Measurements from ENCODE around the gene ENPP6. TPM values are rescaled to one million over a fixed set of nuclear protein-coding genes. Genes with fewer than 3 reads are reported as not detected.

Gene ENPP6
- total and polyA plus RNA-seq, 2 experiments from 2014 or later: 0.11 TPM; not detected in 1

DNA sequence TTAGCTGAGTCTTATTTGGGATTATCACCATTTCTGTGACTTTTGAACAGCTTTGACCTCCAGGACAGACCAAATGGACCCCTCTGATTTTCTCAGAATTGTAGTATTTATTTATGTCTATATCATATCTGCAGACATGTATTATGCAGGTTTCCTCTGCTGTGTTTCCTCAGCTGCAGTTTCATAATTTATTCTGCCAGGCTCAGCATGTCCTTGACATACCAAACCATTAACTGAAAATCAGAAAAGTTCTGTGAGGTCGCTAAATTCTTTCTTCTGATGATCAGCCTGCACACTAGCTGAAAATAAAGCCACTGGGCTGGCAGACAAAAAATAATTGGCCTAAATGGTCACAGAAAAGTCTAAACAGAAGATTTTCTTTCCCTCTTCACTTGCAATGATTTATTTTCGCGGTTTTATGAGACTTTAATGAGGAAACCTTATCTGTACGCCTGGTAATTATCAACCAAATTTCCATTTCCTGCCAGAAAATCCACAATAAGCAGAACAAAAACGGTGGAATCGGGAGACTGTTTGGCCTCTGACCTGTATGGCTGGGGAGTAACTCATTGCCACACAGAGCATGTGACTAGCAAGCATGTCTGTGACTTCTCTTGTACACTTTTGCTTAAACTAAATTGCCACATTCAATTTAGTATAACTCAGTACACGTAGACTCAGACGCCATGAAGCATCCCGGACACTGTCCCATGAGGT, 150.9 kb downstream of the ENPP6 start:
- Mint-ChIP-seq H3K9me3 (no peaks in the 10 kb centered on the region), H3K36me3 (ENCODE audit: low read depth) (no peaks in the 10 kb centered on the region), H3K27ac (no peak overlapping the region), H3K27me3 (ENCODE audit: insufficient read depth, low read depth, poor library complexity) (peaks cover 2% of the 10 kb centered on the region), H3K4me3 (no peak overlapping the region), H3K4me1 (peaks cover under 1% of the 10 kb centered on the region; the same call in 2 of the 3 replicates)
- no peak overlapping the region for H3K27ac ChIP-seq (ENCODE audit: low read depth)
- no peaks in the 10 kb centered on the region for H4K20me1 ChIP-seq (replicated peaks; ENCODE audit: insufficient read depth)
- no peaks in the 10 kb centered on the region for H3K4me1 ChIP-seq (ENCODE audit: insufficient read depth)
- H3K4me3 ChIP-seq: no peak overlapping the region
- no peaks in the 10 kb centered on the region for H3K27me3 ChIP-seq (ENCODE audit: insufficient read depth)
- no peaks in the 10 kb centered on the region for H3K36me3 ChIP-seq (ENCODE audit: insufficient read depth)
- H3K4me2 ChIP-seq: no peak overlapping the region
- H3K9me2 ChIP-seq (ENCODE audit: insufficient read depth): no peaks in the 10 kb centered on the region
- no peak for ATAC-seq
- TF ChIP-seq JUNB (IDR thresholded peaks at IDR 0.05; ENCODE audit: unreplicated experiment): no peak
- TF ChIP-seq, protein P1, sequence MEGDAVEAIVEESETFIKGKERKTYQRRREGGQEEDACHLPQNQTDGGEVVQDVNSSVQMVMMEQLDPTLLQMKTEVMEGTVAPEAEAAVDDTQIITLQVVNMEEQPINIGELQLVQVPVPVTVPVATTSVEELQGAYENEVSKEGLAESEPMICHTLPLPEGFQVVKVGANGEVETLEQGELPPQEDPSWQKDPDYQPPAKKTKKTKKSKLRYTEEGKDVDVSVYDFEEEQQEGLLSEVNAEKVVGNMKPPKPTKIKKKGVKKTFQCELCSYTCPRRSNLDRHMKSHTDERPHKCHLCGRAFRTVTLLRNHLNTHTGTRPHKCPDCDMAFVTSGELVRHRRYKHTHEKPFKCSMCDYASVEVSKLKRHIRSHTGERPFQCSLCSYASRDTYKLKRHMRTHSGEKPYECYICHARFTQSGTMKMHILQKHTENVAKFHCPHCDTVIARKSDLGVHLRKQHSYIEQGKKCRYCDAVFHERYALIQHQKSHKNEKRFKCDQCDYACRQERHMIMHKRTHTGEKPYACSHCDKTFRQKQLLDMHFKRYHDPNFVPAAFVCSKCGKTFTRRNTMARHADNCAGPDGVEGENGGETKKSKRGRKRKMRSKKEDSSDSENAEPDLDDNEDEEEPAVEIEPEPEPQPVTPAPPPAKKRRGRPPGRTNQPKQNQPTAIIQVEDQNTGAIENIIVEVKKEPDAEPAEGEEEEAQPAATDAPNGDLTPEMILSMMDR (conservative IDR thresholded peaks at IDR 0.05; ENCODE audit: low read depth in 2 of 2): no peak
- TF ChIP-seq NANOG (IDR thresholded peaks at IDR 0.05; ENCODE audit: borderline replicate concordance): no peak
- no peak for TF ChIP-seq EZH2phosphoT487 (IDR thresholded peaks at IDR 0.05; ENCODE audit: unreplicated experiment)
- no peak for TF ChIP-seq ZNF331 (CRISPR knock-in tag; IDR thresholded peaks at IDR 0.05; ENCODE audit: low read depth)
- TF ChIP-seq, protein P2, sequence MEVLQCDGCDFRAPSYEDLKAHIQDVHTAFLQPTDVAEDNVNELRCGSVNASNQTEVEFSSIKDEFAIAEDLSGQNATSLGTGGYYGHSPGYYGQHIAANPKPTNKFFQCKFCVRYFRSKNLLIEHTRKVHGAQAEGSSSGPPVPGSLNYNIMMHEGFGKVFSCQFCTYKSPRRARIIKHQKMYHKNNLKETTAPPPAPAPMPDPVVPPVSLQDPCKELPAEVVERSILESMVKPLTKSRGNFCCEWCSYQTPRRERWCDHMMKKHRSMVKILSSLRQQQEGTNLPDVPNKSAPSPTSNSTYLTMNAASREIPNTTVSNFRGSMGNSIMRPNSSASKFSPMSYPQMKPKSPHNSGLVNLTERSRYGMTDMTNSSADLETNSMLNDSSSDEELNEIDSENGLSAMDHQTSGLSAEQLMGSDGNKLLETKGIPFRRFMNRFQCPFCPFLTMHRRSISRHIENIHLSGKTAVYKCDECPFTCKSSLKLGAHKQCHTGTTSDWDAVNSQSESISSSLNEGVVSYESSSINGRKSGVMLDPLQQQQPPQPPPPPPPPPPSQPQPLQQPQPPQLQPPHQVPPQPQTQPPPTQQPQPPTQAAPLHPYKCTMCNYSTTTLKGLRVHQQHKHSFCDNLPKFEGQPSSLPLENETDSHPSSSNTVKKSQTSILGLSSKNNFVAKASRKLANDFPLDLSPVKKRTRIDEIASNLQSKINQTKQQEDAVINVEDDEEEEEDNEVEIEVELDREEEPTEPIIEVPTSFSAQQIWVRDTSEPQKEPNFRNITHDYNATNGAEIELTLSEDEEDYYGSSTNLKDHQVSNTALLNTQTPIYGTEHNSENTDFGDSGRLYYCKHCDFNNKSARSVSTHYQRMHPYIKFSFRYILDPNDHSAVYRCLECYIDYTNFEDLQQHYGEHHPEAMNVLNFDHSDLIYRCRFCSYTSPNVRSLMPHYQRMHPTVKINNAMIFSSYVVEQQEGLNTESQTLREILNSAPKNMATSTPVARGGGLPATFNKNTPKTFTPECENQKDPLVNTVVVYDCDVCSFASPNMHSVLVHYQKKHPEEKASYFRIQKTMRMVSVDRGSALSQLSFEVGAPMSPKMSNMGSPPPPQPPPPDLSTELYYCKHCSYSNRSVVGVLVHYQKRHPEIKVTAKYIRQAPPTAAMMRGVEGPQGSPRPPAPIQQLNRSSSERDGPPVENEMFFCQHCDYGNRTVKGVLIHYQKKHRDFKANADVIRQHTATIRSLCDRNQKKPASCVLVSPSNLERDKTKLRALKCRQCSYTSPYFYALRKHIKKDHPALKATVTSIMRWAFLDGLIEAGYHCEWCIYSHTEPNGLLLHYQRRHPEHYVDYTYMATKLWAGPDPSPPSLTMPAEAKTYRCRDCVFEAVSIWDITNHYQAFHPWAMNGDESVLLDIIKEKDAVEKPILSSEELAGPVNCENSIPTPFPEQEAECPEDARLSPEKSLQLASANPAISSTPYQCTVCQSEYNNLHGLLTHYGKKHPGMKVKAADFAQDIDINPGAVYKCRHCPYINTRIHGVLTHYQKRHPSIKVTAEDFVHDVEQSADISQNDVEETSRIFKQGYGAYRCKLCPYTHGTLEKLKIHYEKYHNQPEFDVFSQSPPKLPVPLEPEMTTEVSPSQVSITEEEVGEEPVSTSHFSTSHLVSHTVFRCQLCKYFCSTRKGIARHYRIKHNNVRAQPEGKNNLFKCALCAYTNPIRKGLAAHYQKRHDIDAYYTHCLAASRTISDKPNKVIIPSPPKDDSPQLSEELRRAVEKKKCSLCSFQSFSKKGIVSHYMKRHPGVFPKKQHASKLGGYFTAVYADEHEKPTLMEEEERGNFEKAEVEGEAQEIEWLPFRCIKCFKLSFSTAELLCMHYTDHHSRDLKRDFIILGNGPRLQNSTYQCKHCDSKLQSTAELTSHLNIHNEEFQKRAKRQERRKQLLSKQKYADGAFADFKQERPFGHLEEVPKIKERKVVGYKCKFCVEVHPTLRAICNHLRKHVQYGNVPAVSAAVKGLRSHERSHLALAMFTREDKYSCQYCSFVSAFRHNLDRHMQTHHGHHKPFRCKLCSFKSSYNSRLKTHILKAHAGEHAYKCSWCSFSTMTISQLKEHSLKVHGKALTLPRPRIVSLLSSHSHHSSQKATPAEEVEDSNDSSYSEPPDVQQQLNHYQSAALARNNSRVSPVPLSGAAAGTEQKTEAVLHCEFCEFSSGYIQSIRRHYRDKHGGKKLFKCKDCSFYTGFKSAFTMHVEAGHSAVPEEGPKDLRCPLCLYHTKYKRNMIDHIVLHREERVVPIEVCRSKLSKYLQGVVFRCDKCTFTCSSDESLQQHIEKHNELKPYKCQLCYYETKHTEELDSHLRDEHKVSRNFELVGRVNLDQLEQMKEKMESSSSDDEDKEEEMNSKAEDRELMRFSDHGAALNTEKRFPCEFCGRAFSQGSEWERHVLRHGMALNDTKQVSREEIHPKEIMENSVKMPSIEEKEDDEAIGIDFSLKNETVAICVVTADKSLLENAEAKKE (CRISPR knock-in tag; IDR thresholded peaks at IDR 0.05): no peak
- no peak for TF ChIP-seq CREB1 (CRISPR knock-in tag; IDR thresholded peaks at IDR 0.05; ENCODE audit: low read depth)
- no peak for TF ChIP-seq ZNF114 (CRISPR knock-in tag; IDR thresholded peaks at IDR 0.05)
- TF ChIP-seq POLR2AphosphoS5 (IDR thresholded peaks at IDR 0.05; ENCODE audit: low read depth): no peak
- no peak for TF ChIP-seq EZH2 (IDR thresholded peaks at IDR 0.05; ENCODE audit: low read depth, unreplicated experiment)
- TF ChIP-seq, protein P3, sequence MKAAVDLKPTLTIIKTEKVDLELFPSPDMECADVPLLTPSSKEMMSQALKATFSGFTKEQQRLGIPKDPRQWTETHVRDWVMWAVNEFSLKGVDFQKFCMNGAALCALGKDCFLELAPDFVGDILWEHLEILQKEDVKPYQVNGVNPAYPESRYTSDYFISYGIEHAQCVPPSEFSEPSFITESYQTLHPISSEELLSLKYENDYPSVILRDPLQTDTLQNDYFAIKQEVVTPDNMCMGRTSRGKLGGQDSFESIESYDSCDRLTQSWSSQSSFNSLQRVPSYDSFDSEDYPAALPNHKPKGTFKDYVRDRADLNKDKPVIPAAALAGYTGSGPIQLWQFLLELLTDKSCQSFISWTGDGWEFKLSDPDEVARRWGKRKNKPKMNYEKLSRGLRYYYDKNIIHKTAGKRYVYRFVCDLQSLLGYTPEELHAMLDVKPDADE (IDR thresholded peaks at IDR 0.05): no peak
- TF ChIP-seq, protein P4, sequence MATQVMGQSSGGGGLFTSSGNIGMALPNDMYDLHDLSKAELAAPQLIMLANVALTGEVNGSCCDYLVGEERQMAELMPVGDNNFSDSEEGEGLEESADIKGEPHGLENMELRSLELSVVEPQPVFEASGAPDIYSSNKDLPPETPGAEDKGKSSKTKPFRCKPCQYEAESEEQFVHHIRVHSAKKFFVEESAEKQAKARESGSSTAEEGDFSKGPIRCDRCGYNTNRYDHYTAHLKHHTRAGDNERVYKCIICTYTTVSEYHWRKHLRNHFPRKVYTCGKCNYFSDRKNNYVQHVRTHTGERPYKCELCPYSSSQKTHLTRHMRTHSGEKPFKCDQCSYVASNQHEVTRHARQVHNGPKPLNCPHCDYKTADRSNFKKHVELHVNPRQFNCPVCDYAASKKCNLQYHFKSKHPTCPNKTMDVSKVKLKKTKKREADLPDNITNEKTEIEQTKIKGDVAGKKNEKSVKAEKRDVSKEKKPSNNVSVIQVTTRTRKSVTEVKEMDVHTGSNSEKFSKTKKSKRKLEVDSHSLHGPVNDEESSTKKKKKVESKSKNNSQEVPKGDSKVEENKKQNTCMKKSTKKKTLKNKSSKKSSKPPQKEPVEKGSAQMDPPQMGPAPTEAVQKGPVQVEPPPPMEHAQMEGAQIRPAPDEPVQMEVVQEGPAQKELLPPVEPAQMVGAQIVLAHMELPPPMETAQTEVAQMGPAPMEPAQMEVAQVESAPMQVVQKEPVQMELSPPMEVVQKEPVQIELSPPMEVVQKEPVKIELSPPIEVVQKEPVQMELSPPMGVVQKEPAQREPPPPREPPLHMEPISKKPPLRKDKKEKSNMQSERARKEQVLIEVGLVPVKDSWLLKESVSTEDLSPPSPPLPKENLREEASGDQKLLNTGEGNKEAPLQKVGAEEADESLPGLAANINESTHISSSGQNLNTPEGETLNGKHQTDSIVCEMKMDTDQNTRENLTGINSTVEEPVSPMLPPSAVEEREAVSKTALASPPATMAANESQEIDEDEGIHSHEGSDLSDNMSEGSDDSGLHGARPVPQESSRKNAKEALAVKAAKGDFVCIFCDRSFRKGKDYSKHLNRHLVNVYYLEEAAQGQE (IDR thresholded peaks at IDR 0.05; ENCODE audit: unreplicated experiment): no peak
- no peak for TF ChIP-seq STAT1 (IDR thresholded peaks at IDR 0.05; ENCODE audit: unreplicated experiment)
- no peak for DNase-seq (ENCODE audit: low spot score)
- H3F3A ChIP-seq (replicated peaks; ENCODE audit: low read depth): no peaks in the 10 kb centered on the region
- no peaks in the 10 kb centered on the region for H3K79me2 ChIP-seq (replicated peaks; ENCODE audit: insufficient read depth)
- no peak overlapping the region for H2AFZ ChIP-seq
